B cell (primary cell): ENCODE measurements around the gene PHLDB1. TPM values are rescaled to one million over a fixed set of nuclear protein-coding genes. Genes with fewer than 3 reads are reported as not detected.

Experiments used
- ATAC-seq: fragments of 200-7000 bp; cut with Tn5 transposase; one replicate; pipeline ENCODE4 v1.10.0; 2021; ENCODE audit warnings: low read depth, mild to moderate bottlenecking, moderate number of reproducible peaks, moderate library complexity
- CTCF ChIA-PET: fragments of 350-600 bp; sonication (Branson Sonifier 250); formaldehyde crosslinking; loops from one replicate; lab custom pipeline; 2021; ENCODE audit warnings: antibody characterized with exemption, inconsistent platforms; lab: Charles Lee
- POLR2A ChIA-PET: fragments of 350-600 bp; sonication (Branson Sonifier 250); formaldehyde crosslinking; loops from one replicate; lab custom pipeline; 2021; ENCODE audit warnings: antibody characterized with exemption; lab: Charles Lee
- DNase-seq: peaks from one replicate; pipeline ENCODE4 v3.0.0; 2013
- H2AFZ ChIP-seq: 2 replicates; pipeline ENCODE4 v1.6.1; 2012; ENCODE audit warnings: mild to moderate bottlenecking, low read depth, low read length; ENCODE audit not compliant: insufficient read depth, poor library complexity, severe bottlenecking
- H3K27ac ChIP-seq, 2 donors: 1 replicate in 1 of 2; 2 replicates in 1 of 2; pipeline ENCODE4 v1.5.1; 2012 to 2013; ENCODE audit warnings: low read length in 2 of 2, mild to moderate bottlenecking in 2 of 2, moderate library complexity in 1 of 2
- H3K27me3 ChIP-seq, 4 experiments: fragments of 200-600 bp in 1 of 4; sonication (generic) in 1 of 4; replicated peaks in 1 of 4; 1 replicate in 2 of 4; 2 replicates in 2 of 4; pipeline versions ENCODE4 v1.6.1 to v1.7.0; 2013 to 2016; ENCODE audit warnings: low read length in 3 of 4, mild to moderate bottlenecking in 2 of 4, mixed read lengths in 1 of 4, moderate library complexity in 1 of 4; ENCODE audit not compliant: insufficient read depth in 4 of 4, control insufficient read depth in 3 of 4; ENCODE audit errors: control extremely low read depth in 1 of 4
- H3K36me3 ChIP-seq, 2 experiments: replicated peaks in 1 of 2; 1 replicate in 1 of 2; 2 replicates in 1 of 2; pipeline versions ENCODE4 v1.6.1 to v1.7.1; 2013; ENCODE audit warnings: low read length in 1 of 2; ENCODE audit not compliant: insufficient read depth in 2 of 2, control insufficient read depth in 1 of 2; ENCODE audit errors: control extremely low read depth in 1 of 2, extremely low read depth in 1 of 2
- H3K4me1 ChIP-seq, 2 donors: fragments of 200-600 bp in 1 of 2; sonication (generic) in 1 of 2; 1 replicate in 1 of 2; 2 replicates in 1 of 2; pipeline versions ENCODE4 v1.5.1 to v1.6.1; 2013 to 2017; ENCODE audit warnings: low read length in 2 of 2; ENCODE audit not compliant: control insufficient read depth in 2 of 2, insufficient read depth in 2 of 2
- H3K4me2 ChIP-seq: replicated peaks from 2 replicates; pipeline ENCODE3; 2012; ENCODE audit warnings: mild to moderate bottlenecking, low read depth, low read length; ENCODE audit not compliant: poor library complexity, severe bottlenecking
- H3K4me3 ChIP-seq, 5 experiments: fragments of 200-600 bp in 1 of 5; sonication (generic) in 1 of 5; 1 replicate in 3 of 5; 2 replicates in 2 of 5; pipeline versions ENCODE4 v1.5.1 to v1.7.0; 2011 to 2016; ENCODE audit warnings: low read length in 4 of 5, mild to moderate bottlenecking in 4 of 5, low read depth in 2 of 5, control low read depth in 1 of 5, moderate library complexity in 1 of 5; ENCODE audit not compliant: insufficient read depth in 1 of 5; ENCODE audit errors: control extremely low read depth in 1 of 5, extremely low read depth in 1 of 5
- H3K79me2 ChIP-seq: fragments of 200-600 bp; sonication (generic); one replicate; pipeline ENCODE4 v1.6.0; 2016; ENCODE audit warnings: low read length; ENCODE audit not compliant: control insufficient read depth, insufficient read depth
- H3K9ac ChIP-seq: fragments of 200-600 bp; sonication (generic); 2 replicates; pipeline ENCODE4 v1.6.1; 2017; ENCODE audit warnings: mild to moderate bottlenecking, low read length, moderate library complexity
- H3K9me3 ChIP-seq, 3 donors: one replicate each; pipeline versions ENCODE4 v1.6.1 to v1.7.1; 2013; ENCODE audit warnings: low read length in 2 of 3; ENCODE audit not compliant: control insufficient read depth in 2 of 3, insufficient read depth in 1 of 3; ENCODE audit errors: control extremely low read depth in 1 of 3
- H4K20me1 ChIP-seq: 2 replicates; pipeline ENCODE4 v1.6.0; 2012; ENCODE audit warnings: mild to moderate bottlenecking, low read length; ENCODE audit not compliant: insufficient read depth, control insufficient read depth, poor library complexity, severe bottlenecking
- H3K27ac Mint-ChIP-seq: one replicate; pipeline ENCODE4 v1.8.0; 2021; ENCODE audit warnings: mixed read lengths
- H3K27me3 Mint-ChIP-seq: one replicate; pipeline ENCODE4 v1.8.0; 2021; ENCODE audit warnings: mixed read lengths
- H3K4me1 Mint-ChIP-seq: one replicate; pipeline ENCODE4 v1.8.0; 2021; ENCODE audit warnings: mixed read lengths
- H3K4me3 Mint-ChIP-seq: one replicate; pipeline ENCODE4 v1.8.0; 2021; ENCODE audit warnings: mixed read lengths
- H3K9me3 Mint-ChIP-seq: one replicate; pipeline ENCODE4 v1.8.0; 2022; ENCODE audit warnings: mixed read lengths; ENCODE audit not compliant: insufficient read depth
- CTCF ChIP-seq: fragments of 200-600 bp; IDR thresholded peaks from one replicate; pipeline ENCODE4 v1.8.0; 2022; ENCODE audit warnings: antibody characterized with exemption, mild to moderate bottlenecking
- EZH2 ChIP-seq: IDR thresholded peaks from 2 replicates; pipeline ENCODE4 v1.6.1; 2012; ENCODE audit warnings: borderline replicate concordance, low read depth, mild to moderate bottlenecking, moderate library complexity, low read length; ENCODE audit not compliant: insufficient read depth, poor library complexity, severe bottlenecking
- WGBS: methylation state at CpG from one replicate; pipeline ENCODE4 v1.1.5; 2013; ENCODE audit warnings: missing lambda C conversion rate; ENCODE audit not compliant: insufficient coverage; 5-methylcytosine and 5-hydroxymethylcytosine counted together
- intact Hi-C: fragments of 100-400 bp; cut with micrococcal nuclease; formaldehyde crosslinking; loops from one replicate; pipeline ENCODE4 v1.10.0; 2022
- polyA plus RNA-seq: library from polyadenylated mRNA; depleted of rRNA; stranded (reverse); fragments of >200 nt; gene quantifications from 2 replicates; pipeline ENCODE4 v1.2.3, GENCODE V29; 2012
- total RNA-seq, 2 donors: library from RNA; stranded (reverse); fragments of 120-200 nt in 1 of 2; gene quantifications; 1 replicate in 1 of 2; 2 replicates in 1 of 2; pipeline versions ENCODE4 v1.2.3 to v1.2.4, GENCODE V29; 2013 to 2022

PHLDB1 gene
- total and polyA plus RNA-seq, 2 donors (not counting 1 experiment from before 2014, with no cell fraction given): 0.46 to 2.4 TPM

- H3K9me3 ChIP-seq: no peaks in the 10 kb centered on the region
- no peak overlapping the region for H3K4me2 ChIP-seq
- DNase-seq (no peak), ATAC-seq (no peak)
- Mint-ChIP-seq H3K9me3 (no peaks in the 10 kb centered on the region), H3K27ac (no peak overlapping the region), H3K4me3 (no peak overlapping the region), H3K4me1 (no peaks in the 10 kb centered on the region), H3K27me3 (peaks cover 7% of the 10 kb centered on the region)
- no peak overlapping the region for H3K4me3 ChIP-seq
- H3K27ac ChIP-seq: no peak overlapping the region
- ChIA-PET POLR2A (no interaction called here), CTCF (no interaction called here)
- no CpG with 5 or more reads among the region's 1 CpG for WGBS
- intact Hi-C loops: no loop called here
- no peaks in the 10 kb centered on the region for H3K4me1 ChIP-seq
- no peaks in the 10 kb centered on the region for H3K36me3 ChIP-seq
- no peak for TF ChIP-seq EZH2
- TF ChIP-seq CTCF: no peak
- peaks cover 0 to 5% (median 2%) of the 10 kb centered on the region in 4 experiments for H3K27me3 ChIP-seq
- H3K9ac ChIP-seq: no peak overlapping the region
- H4K20me1 ChIP-seq: no peaks in the 10 kb centered on the region
- H2AFZ ChIP-seq: no peak overlapping the region
- H3K79me2 ChIP-seq: no peaks in the 10 kb centered on the region
These were observed 25.9 kb downstream of the PHLDB1 start for GRCh38 chr11:118633319-118633690.

- H2AFZ ChIP-seq: no peak overlapping the region
- no peaks in the 10 kb centered on the region for H3K36me3 ChIP-seq
- Mint-ChIP-seq H3K4me1 (no peaks in the 10 kb centered on the region), H3K4me3 (no peak overlapping the region), H3K27ac (no peak overlapping the region), H3K9me3 (no peaks in the 10 kb centered on the region), H3K27me3 (peaks cover 7% of the 10 kb centered on the region)
- H3K4me3 ChIP-seq: no peak overlapping the region
- intact Hi-C loops: no loop called here
- no peak overlapping the region for H3K4me2 ChIP-seq
- ChIA-PET CTCF (no interaction called here), POLR2A (no interaction called here)
- H3K9me3 ChIP-seq: no peaks in the 10 kb centered on the region
- H3K79me2 ChIP-seq: no peaks in the 10 kb centered on the region
- peaks cover 0 to 5% (median 2%) of the 10 kb centered on the region in 4 experiments for H3K27me3 ChIP-seq
- no peak overlapping the region for H3K27ac ChIP-seq
- no peak overlapping the region for H3K9ac ChIP-seq
- DNase-seq (no peak), ATAC-seq (no peak)
- no peaks in the 10 kb centered on the region for H3K4me1 ChIP-seq
- H4K20me1 ChIP-seq: no peaks in the 10 kb centered on the region
- TF ChIP-seq EZH2 (no peak), CTCF (no peak)
- 75% methylated on average over 1 of the region's 4 CpGs for WGBS
These were observed 26.6 kb downstream of the PHLDB1 start for GRCh38 chr11:118633979-118634378.
